GM23248 (cell line): ENCODE measurements around the gene TNFRSF19. TPM values are rescaled to one million over a fixed set of nuclear protein-coding genes. Genes with fewer than 3 reads are reported as not detected.

ENCODE experiments used
- DNase-seq: peaks from one replicate; pipeline ENCODE4 v3.0.0-alpha.2; 2015
- H2AFZ ChIP-seq: fragments of 200-600 bp; sonication (generic); 2 replicates; pipeline ENCODE4 v1.6.1; 2016; ENCODE audit warnings: antibody characterized with exemption
- H3F3A ChIP-seq: fragments of 200-600 bp; sonication (generic); 2 replicates; pipeline ENCODE4 v1.6.1; 2016; ENCODE audit warnings: mild to moderate bottlenecking, antibody characterized with exemption, mixed run types; ENCODE audit not compliant: insufficient read depth
- H3K27ac ChIP-seq: fragments of 200-600 bp; sonication (generic); 2 replicates; pipeline ENCODE4 v1.5.1; 2016; ENCODE audit warnings: mild to moderate bottlenecking
- H3K27me3 ChIP-seq: fragments of 200-600 bp; sonication (generic); replicated peaks from 2 replicates; pipeline ENCODE4 v1.6.1; 2016; ENCODE audit warnings: mild to moderate bottlenecking; ENCODE audit not compliant: insufficient read depth
- H3K36me3 ChIP-seq: fragments of 200-600 bp; sonication (generic); 2 replicates; pipeline ENCODE4 v1.6.1; 2016; ENCODE audit warnings: low read depth, mild to moderate bottlenecking
- H3K4me1 ChIP-seq: fragments of 200-600 bp; sonication (generic); 2 replicates; pipeline ENCODE4 v1.6.1; 2016; ENCODE audit warnings: mild to moderate bottlenecking; ENCODE audit not compliant: insufficient read depth
- H3K4me2 ChIP-seq: fragments of 200-600 bp; sonication (generic); one replicate; pipeline ENCODE4 v1.6.1; 2016; ENCODE audit warnings: mild to moderate bottlenecking; ENCODE audit not compliant: unreplicated experiment
- H3K4me3 ChIP-seq: fragments of 200-600 bp; sonication (generic); 2 replicates; pipeline ENCODE4 v1.5.1; 2016; ENCODE audit warnings: mild to moderate bottlenecking
- H3K79me2 ChIP-seq: fragments of 200-600 bp; sonication (generic); 2 replicates; pipeline ENCODE4 v1.6.1; 2016; ENCODE audit warnings: mild to moderate bottlenecking; ENCODE audit not compliant: insufficient read depth
- H3K9ac ChIP-seq: fragments of 200-600 bp; sonication (generic); 2 replicates; pipeline ENCODE4 v1.6.1; 2016; ENCODE audit warnings: mild to moderate bottlenecking
- H3K9me2 ChIP-seq: fragments of 200-600 bp; sonication (generic); 2 replicates; pipeline ENCODE4 v1.6.1; 2016; ENCODE audit warnings: mixed run types, mild to moderate bottlenecking, moderate library complexity; ENCODE audit not compliant: insufficient read depth
- H3K9me3 ChIP-seq: fragments of 200-600 bp; sonication (generic); one replicate; pipeline ENCODE4 v1.6.1; 2017; ENCODE audit warnings: low read depth
- H4K20me1 ChIP-seq: fragments of 200-600 bp; sonication (generic); 2 replicates; pipeline ENCODE4 v1.6.0; 2016; ENCODE audit not compliant: insufficient read depth
- EZH2 ChIP-seq: fragments of 200-600 bp; sonication (generic); IDR thresholded peaks from 2 replicates; pipeline ENCODE4 v1.6.1; 2018; ENCODE audit warnings: antibody characterized with exemption, mild to moderate bottlenecking; ENCODE audit not compliant: insufficient read depth, poor library complexity, severe bottlenecking
- EZH2phosphoT487 ChIP-seq: fragments of 200-600 bp; sonication (generic); IDR thresholded peaks from 2 replicates; pipeline ENCODE4 v1.6.1; 2018; ENCODE audit warnings: antibody characterized with exemption, moderate library complexity, mild to moderate bottlenecking, low read depth; ENCODE audit not compliant: insufficient read depth
- WGBS, 2 experiments: methylation state at CpG; one replicate each; pipeline ENCODE4 v1.1.6; 2015 to 2017; ENCODE audit warnings: low lambda C conversion rate in 2 of 2, low coverage in 1 of 2; ENCODE audit errors: missing lambda C conversion rate in 2 of 2; 5-methylcytosine and 5-hydroxymethylcytosine counted together
- in situ Hi-C: fragments of 300-500 bp; cut with MboI; formaldehyde crosslinking; loops from 2 replicates; pipeline ENCODE4 v1.15.0; 2020
- polyA plus RNA-seq: library from polyadenylated mRNA; unstranded; fragments of >200 nt; fragmentation: Nextera tagmentation; extraction: Ambion mirVana; gene quantifications from 2 replicates; pipeline ENCODE4 v1.2.1, GENCODE V29; 2016
- total RNA-seq: library from RNA; depleted of rRNA; stranded (reverse); fragments of >200 nt; shearing (Covaris generic); gene quantifications from 2 replicates; pipeline ENCODE4 v1.2.3, GENCODE V29; 2014

The TNFRSF19 gene
- total and polyA plus RNA-seq, 2 experiments from 2014 or later: 3.4 TPM

DNA sequence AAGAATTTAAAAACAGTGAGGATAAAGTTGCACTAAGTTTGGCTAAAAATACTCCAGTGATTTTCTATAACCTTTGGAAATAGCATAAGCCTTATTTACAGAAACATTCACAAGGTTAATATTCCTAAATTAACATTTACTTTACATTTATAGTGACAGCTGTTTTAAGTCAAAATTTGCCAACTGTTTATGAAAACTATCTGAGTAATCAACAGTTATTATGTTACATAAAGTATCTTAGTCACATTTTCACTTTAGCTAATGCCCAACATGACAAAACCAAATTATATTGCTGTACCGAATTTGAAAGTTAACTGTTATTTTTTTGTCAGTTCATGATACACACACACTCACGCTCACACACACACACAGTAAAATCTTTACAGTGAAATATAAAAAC, 1.2 kb downstream of the TNFRSF19 start:
- H3K4me2 ChIP-seq: no peak overlapping the region

DNA sequence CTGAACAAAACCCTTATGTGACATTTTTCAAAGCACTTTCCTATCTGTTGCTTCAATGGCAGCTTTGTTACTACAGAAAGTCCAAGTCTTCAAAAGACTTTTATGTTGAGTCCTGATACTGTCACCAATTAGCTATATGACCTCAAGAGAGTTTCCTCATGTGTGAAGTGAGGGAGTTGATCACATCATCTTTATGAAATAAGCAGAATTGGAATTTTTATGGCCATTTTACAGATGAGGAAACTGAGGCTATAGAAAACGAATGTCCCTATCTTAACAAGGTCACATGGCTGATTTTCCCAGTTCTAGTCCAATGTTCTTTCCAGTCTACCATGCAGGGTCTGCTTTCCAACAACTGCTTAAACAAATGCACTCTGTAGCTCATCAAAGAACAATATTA, 2.6 kb downstream of the TNFRSF19 start:
- no peak for DNase-seq
- no peak overlapping the region for H2AFZ ChIP-seq
- H3K4me1 ChIP-seq: peaks cover 22% of the 10 kb centered on the region
- H3F3A ChIP-seq: peaks cover 8% of the 10 kb centered on the region; the same call in 1 of the 2 replicates
- no peak overlapping the region for H3K4me3 ChIP-seq
- H3K27ac ChIP-seq: no peak overlapping the region
- WGBS, 2 experiments: 21 to 32% methylated on average over 1 of the region's 1 CpG
- H3K9me3 ChIP-seq: no peaks in the 10 kb centered on the region
- H4K20me1 ChIP-seq: no peaks in the 10 kb centered on the region
- no peaks in the 10 kb centered on the region for H3K9me2 ChIP-seq
- no peak overlapping the region for H3K9ac ChIP-seq
- TF ChIP-seq EZH2phosphoT487 (no peak), EZH2 (no peak)
- H3K27me3 ChIP-seq: no peaks in the 10 kb centered on the region
- no peaks in the 10 kb centered on the region for H3K79me2 ChIP-seq
- H3K36me3 ChIP-seq: no peaks in the 10 kb centered on the region
- H3K4me2 ChIP-seq: no peak overlapping the region
- in situ Hi-C loops: loop anchor here (10.0 kb wide), 1 partner anchor 292 kb away; no protein-coding TSS in a partner anchor

More for the DNA sequence above, 1.2 kb downstream of the TNFRSF19 start:
- Histone ChIP-seq H3K36me3 (no peaks in the 10 kb centered on the region), H4K20me1 (no peaks in the 10 kb centered on the region), H3K27ac (no peak overlapping the region), H3K9me3 (no peaks in the 10 kb centered on the region), H3F3A (peaks cover 8% of the 10 kb centered on the region; the same call in 1 of the 2 replicates), H3K4me1 (peaks cover 22% of the 10 kb centered on the region), H3K9ac (no peak overlapping the region), H3K4me3 (no peak overlapping the region), H2AFZ (no peak overlapping the region), H3K27me3 (no peaks in the 10 kb centered on the region), H3K79me2 (no peaks in the 10 kb centered on the region), H3K9me2 (no peaks in the 10 kb centered on the region)
- in situ Hi-C loops: loop anchor here (10.0 kb wide), 1 partner anchor 293 kb away; no protein-coding TSS in a partner anchor
- TF ChIP-seq EZH2 (no peak), EZH2phosphoT487 (no peak)
- 47 to 52% methylated on average over 2 of the region's 2 CpGs for WGBS, 2 experiments
- peak; percentile 11 for DNase-seq

DNA sequence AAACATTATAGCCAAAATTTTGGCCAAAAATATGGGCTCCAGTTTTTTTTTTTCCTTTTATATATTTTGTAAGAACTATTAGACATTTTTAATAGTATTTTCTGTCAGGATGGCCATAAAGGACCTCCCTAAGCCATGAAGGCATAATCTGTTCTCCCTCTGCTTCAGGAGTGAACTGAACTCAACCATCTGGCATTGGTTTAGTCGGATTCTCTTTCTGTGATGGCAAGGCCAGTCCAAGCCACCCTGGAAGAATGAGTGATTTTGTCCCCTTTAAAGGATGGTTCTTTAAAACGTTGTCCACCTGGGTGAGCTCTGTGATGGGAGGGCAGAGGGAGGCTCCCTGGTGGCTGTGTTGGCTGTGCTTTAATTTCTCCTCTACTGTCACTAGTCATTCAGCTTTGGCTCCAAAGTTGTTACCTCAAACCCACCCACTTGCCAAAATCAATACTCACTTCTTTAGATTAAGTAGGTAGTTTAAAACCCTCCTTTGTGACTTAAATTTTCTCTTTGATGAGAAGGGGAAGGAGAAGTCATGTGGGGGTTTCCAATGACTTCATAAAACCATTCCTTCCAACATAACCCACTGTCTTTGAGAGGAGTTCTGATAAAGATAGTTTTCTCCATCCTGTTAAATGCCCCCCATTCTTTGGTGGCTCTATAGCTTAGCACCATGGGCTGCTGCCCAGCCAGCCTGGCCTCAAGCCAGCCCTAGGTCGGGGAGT, 4.4 kb downstream of the TNFRSF19 start:
- no peak overlapping the region for H2AFZ ChIP-seq
- H3K4me3 ChIP-seq: no peak overlapping the region
- in situ Hi-C loops: loop anchor here (10.0 kb wide), 1 partner anchor 290 kb away; no protein-coding TSS in a partner anchor
- no peaks in the 10 kb centered on the region for H3K79me2 ChIP-seq
- no peaks in the 10 kb centered on the region for H3K9me2 ChIP-seq
- no peak for DNase-seq
- H3K4me1 ChIP-seq: peaks cover 22% of the 10 kb centered on the region
- H3K4me2 ChIP-seq: no peak overlapping the region
- no peaks in the 10 kb centered on the region for H3K27me3 ChIP-seq
- peaks cover 8% of the 10 kb centered on the region; the same call in 1 of the 2 replicates for H3F3A ChIP-seq
- H4K20me1 ChIP-seq: no peaks in the 10 kb centered on the region
- H3K27ac ChIP-seq: no peak overlapping the region
- TF ChIP-seq EZH2: no peak
- TF ChIP-seq EZH2phosphoT487: no peak
- no peaks in the 10 kb centered on the region for H3K36me3 ChIP-seq
- no peak overlapping the region for H3K9ac ChIP-seq
- 32 to 38% methylated on average over 3 of the region's 3 CpGs for WGBS, 2 experiments
- H3K9me3 ChIP-seq: no peaks in the 10 kb centered on the region

DNA sequence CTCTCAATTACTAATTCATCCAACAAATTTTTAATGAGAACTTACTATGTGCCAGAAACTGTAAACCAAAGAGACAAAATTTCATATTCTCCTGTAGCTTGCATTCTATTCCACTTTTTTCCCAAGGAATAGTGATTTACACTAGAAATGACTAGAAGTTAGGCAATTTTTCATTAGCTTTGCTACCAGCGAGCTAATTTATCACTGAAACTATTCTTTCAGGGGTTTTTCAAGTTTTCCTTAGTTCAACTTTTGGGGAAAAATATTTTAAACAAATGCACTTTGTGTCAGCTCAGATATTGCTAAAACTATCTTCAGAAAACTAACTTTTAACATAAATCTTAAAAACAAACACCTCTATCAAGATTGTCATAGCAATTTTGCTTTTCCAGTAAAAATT, 5.4 kb downstream of the TNFRSF19 start:
- Histone ChIP-seq H3K27me3 (no peaks in the 10 kb centered on the region), H3K9ac (no peak overlapping the region), H3K79me2 (no peaks in the 10 kb centered on the region), H3K4me1 (peaks cover 12% of the 10 kb centered on the region), H3K9me3 (no peaks in the 10 kb centered on the region), H2AFZ (no peak overlapping the region), H3K9me2 (no peaks in the 10 kb centered on the region), H3K27ac (no peak overlapping the region), H3F3A (peaks cover 9% of the 10 kb centered on the region; the same call in 1 of the 2 replicates), H4K20me1 (no peaks in the 10 kb centered on the region), H3K36me3 (no peaks in the 10 kb centered on the region), H3K4me3 (no peak overlapping the region), H3K4me2 (no peak overlapping the region)
- in situ Hi-C loops: loop anchor here (10.0 kb wide), 1 partner anchor 289 kb away; no protein-coding TSS in a partner anchor
- DNase-seq: no peak
- no peak for TF ChIP-seq EZH2
- no peak for TF ChIP-seq EZH2phosphoT487
- 85 to 89% methylated on average over 1 of the region's 1 CpG for WGBS, 2 experiments
